Retinal pigment epithelial cell (primary cell): ENCODE data around the gene PBRM1.
"Not testable (repeated sequence)": the region's sequence is repeated elsewhere in the genome, so short reads cannot be mapped to it uniquely, and the experiment has no call there.

Source experiments
- DNase-seq: peaks from one replicate; pipeline ENCODE4 v3.0.0-alpha.2; 2010; ENCODE audit warnings: low read depth
- H3K4me3 ChIP-seq: 2 replicates; pipeline ENCODE4 v1.5.1; 2011; ENCODE audit warnings: mild to moderate bottlenecking, low read length, control low read depth, moderate library complexity
- TF ChIP-seq, protein P1 (sequence below): conservative IDR thresholded peaks from 2 replicates; pipeline ENCODE4 v1.5.1; 2011; ENCODE audit warnings: low read depth, low read length, control low read depth, inconsistent platforms

Gene PBRM1

GRCh38 chr3:52527732-52528585, 157.8 kb downstream of the PBRM1 start:
- DNase-seq, result no peak
- TF ChIP-seq, protein P1, sequence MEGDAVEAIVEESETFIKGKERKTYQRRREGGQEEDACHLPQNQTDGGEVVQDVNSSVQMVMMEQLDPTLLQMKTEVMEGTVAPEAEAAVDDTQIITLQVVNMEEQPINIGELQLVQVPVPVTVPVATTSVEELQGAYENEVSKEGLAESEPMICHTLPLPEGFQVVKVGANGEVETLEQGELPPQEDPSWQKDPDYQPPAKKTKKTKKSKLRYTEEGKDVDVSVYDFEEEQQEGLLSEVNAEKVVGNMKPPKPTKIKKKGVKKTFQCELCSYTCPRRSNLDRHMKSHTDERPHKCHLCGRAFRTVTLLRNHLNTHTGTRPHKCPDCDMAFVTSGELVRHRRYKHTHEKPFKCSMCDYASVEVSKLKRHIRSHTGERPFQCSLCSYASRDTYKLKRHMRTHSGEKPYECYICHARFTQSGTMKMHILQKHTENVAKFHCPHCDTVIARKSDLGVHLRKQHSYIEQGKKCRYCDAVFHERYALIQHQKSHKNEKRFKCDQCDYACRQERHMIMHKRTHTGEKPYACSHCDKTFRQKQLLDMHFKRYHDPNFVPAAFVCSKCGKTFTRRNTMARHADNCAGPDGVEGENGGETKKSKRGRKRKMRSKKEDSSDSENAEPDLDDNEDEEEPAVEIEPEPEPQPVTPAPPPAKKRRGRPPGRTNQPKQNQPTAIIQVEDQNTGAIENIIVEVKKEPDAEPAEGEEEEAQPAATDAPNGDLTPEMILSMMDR, result no peak
- H3K4me3 ChIP-seq, result no peak overlapping the region

GRCh38 chr3:52527039-52527731, 158.5 kb downstream of the PBRM1 start:
- no peak for DNase-seq

DNA sequence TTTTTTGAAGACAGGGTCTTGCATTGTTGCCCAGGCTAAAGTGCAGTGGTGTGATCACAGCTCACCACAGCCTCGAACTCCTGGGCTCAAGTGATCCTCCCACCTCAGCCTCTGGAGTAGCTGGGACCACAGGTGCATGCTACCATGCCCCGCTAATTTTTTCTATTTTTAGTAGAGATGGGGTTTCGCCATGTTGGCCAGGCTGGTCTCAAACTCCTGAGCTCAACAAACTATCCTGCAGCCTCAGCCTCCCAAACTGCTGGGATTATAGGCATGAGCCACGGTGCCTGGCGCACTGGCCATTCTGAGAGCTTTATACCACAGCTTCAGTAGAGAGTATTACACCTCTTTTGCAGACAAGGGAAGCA, 159.1 kb downstream of the PBRM1 start:
- H3K4me3 ChIP-seq, result not testable (repeated sequence)

More at GRCh38 chr3:52527039-52527731, 158.5 kb downstream of the PBRM1 start:
- H3K4me3 ChIP-seq, result no peak overlapping the region
- TF ChIP-seq, protein P1, result no peak

DNA sequence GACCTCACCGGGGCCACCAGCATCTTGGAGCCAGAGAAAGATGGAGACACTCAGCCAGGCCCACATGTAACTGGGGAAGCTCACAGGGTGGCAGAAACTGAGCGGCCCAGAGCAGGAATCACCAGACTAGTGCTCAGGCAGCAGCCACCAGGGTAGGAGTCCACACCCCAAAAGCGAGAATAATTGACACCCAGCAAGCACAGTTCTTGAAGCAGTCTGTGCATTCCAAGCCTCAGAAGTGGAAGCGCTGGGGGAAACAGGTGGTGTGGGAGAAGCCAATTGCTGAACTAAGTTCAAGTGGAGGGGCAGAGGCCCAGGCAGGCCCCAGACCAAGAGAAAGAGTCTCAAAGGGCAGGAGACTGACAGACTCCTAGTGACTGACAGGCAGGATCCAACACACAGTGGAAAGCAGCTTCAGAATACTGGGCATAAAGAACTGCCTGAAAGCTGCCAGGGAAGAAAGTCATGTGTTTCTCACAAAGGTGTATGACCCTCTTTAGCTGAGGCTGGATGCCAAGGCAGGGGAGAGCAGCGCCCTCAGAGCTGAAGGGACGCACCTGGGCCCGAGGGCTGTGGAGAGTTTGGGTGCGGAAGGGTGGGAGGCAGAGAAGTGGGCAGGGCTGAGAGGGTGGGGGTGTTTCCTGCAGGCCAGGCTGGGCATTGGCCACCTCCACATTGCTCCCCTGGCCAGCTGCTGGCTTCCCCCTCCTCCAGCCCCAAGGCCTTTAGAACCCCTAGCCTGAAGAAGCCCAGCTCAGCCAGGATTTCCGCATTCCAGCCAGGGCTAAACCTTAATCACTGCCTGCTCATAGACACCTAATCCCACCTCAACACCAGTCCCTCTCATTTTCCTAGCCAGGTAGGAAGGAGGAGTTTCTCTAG, 159.8 kb downstream of the PBRM1 start:
- TF ChIP-seq, protein P1, result no peak
- H3K4me3 ChIP-seq, result no peak overlapping the region
- no peak for DNase-seq

More for the DNA sequence above, 159.1 kb downstream of the PBRM1 start:
- DNase-seq, result not testable (repeated sequence)

DNA sequence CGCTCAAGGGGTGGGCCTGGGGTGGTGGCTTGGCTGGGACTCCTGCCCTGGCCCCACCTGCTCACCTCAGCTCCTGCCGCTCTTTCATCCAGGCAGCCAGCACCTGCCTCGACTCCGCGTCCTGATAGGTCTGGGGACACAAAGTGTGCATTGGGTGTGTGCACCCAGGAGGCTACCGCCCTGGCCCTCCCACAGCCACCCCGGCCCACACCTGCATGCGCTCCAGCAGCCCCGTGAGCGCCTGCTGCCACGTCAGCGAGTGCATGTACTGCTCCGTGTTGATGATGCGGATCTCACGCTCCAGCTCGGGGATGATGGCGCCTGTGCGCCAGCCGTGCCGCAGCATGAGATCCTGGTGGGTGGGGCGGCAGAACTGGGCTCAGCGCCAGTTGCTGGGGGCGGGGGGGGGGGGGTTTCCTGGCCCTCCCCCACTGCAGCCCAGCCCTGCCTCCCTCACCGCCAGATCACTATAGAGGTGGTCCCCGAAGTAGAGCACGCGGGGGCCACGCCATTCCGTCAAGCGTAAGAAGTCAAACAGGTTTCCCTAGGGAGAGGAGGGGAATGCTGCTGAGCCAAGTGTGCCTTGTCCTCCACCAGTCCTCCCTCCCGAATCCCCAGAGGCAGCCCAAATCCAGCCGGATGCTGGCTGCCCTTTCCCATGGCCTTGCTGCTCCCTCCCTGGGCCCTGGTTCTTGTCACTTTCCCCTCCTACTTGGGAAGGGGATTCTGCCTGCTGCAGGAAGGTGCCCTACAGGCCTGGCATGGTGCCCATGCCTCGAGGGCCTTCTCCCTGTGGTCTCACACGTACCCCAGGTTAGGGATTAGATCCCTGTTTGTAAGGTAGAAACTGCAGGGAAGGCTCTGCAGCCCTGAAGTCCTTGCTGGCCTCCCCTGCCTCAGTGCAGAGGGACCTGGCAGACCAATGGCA, 160.7 kb downstream of the PBRM1 start:
- TF ChIP-seq, protein P1, result no peak
- no peak overlapping the region for H3K4me3 ChIP-seq
- DNase-seq, result no peak

- TF ChIP-seq, protein P1, result no peak
- H3K4me3 ChIP-seq, result no peak overlapping the region
- DNase-seq, result no peak
Measured at GRCh38 chr3:52524258-52524751, 161.4 kb downstream of the PBRM1 start.
